ENCODE measurements around the gene HOXB5.

The HOXB5 gene

GRCh38 chr17:48543107-48543853, 50.3 kb downstream of the HOXB5 start:
- ChIA-PET CTCF (interaction anchor here (0.6 kb wide), 1 partner anchor 1189 kb away, joined by 3 read pairs; no protein-coding TSS in a partner anchor), POLR2A (ENCODE audit: low non-redundant PET) (no interaction called here)
- no peak for DNase-seq (ENCODE audit: low spot score)
- 0 out of 2 replicates have a peak, but pooled peaks have one; percentile 9 for TF ChIP-seq CTCF (conservative IDR thresholded peaks at IDR 0.05; ENCODE audit: low read depth)
- H3K27ac ChIP-seq = no peak overlapping the region

DNA sequence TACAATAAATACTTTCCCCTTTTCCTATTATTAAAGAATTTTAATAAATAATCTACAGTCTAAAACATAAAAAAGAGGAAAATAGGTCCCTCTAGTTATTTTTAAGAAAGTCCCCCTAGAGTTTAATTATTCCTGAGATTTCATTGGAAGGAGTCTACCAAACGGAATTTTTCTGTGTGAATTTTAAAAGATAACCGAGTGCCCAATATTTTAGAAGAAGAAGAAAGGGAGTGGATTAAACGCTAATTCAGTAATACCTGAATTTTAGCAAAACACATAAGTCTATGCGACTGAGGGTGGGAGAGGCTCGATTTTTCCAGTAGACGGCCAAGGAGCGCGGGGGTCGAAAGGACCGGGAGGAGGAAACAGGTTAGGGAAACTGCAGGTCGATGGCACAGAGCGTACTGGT, 50.9 kb downstream of the HOXB5 start:
- ChIA-PET POLR2A (ENCODE audit: low non-redundant PET) (no interaction called here), CTCF (interaction anchor here (0.6 kb wide), 1 partner anchor 1188 kb away, joined by 3 read pairs; no protein-coding TSS in a partner anchor)
- H3K27ac ChIP-seq = no peak overlapping the region
- TF ChIP-seq CTCF (conservative IDR thresholded peaks at IDR 0.05; ENCODE audit: low read depth) = no peak
- DNase-seq (ENCODE audit: low spot score) = no peak

DNA sequence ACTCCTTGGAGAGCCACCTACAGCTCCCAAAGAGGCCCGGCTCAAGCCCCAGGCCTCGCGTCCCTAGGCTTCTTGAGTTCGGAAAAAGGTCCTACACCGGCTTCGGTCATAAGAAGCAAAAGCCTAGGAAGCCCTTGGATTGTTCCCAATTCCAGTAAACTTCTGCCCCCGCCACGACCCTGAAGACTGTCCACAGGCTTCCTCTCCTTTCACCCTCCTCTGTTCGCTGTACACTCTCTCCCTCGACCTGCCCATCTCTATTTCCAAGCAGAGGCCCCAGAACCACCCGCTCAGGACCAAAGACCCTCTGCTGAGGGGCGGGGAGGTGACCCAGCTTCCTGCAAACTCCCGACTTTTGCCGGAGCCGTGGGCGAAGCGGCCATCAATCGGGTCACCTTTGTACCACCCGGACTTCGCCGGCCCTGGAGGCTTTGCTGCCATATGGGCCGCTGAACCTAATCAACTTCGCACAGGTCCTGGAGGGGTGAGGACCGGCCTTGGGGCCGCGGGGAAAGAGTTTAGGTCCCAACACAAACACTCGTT, 51.4 kb downstream of the HOXB5 start:
- ChIA-PET POLR2A (ENCODE audit: low non-redundant PET) (no interaction called here), CTCF (interaction anchor here (0.6 kb wide), 1 partner anchor 1187 kb away, joined by 3 read pairs; no protein-coding TSS in a partner anchor)
- no peak for DNase-seq (ENCODE audit: low spot score)
- no peak overlapping the region for H3K27ac ChIP-seq
- no peak for TF ChIP-seq CTCF (conservative IDR thresholded peaks at IDR 0.05; ENCODE audit: low read depth)

DNA sequence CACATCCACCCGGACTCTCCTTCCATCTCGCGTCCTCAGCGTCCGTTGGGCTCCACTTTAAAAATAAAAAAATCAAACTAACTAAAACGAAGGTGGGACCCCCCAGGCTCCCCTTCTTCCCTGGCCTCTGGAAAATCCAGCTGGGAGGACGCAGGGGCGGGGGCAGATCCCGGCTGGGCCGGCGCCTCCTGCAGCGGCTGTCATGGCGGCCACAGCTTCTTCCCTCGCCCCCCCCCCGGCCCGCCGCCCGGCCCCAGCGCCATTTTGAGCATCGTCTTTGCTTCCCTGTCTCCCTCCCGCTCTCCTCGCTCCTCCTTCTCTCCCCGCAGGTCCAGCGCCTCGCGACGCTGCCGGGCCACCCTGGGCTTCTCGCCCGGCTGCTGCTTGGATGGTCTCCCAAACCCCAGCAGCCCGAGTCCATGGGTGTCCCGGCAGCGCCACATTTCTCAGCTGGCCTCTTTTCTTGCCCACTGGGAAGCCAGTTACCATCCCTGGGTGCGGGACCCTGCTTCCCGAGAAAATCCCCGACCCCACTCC, 51.9 kb downstream of the HOXB5 start:
- no peak for DNase-seq (ENCODE audit: low spot score)
- TF ChIP-seq CTCF (conservative IDR thresholded peaks at IDR 0.05; ENCODE audit: low read depth) = no peak
- no peak overlapping the region for H3K27ac ChIP-seq
- POLR2A ChIA-PET (ENCODE audit: low non-redundant PET) = no interaction called here
- CTCF ChIA-PET = no interaction called here

Data from RWPE1 (cell line).